ENCODE measurements around the gene EN2.
A peak's percentile ranks its signal among the peaks of the same experiment; 100 is the strongest.

The EN2 gene

GRCh38 chr7:155451840-155452239, 6.1 kb upstream of the EN2 start:
- DNase-seq: no peak

GRCh38 chr7:155452505-155453295, 5.2 kb upstream of the EN2 start:
- DNase-seq: no peak

- DNase-seq: no peak
Measured at GRCh38 chr7:155453296-155454182, 4.4 kb upstream of the EN2 start.

- DNase-seq: no peak
Measured at GRCh38 chr7:155454183-155455112, 3.5 kb upstream of the EN2 start.

- no peak for DNase-seq
Measured at GRCh38 chr7:155455132-155455693, 2.7 kb upstream of the EN2 start.

- DNase-seq: no peak
Measured at GRCh38 chr7:155455776-155456737, 1.9 kb upstream of the EN2 start.

- peak; percentile 73 for DNase-seq
Measured at GRCh38 chr7:155456738-155457543, 988 bp upstream of the EN2 start.

- no peak for DNase-seq
Measured at GRCh38 chr7:155457544-155458110, 302 bp upstream of the EN2 start.

- no peak for DNase-seq
Measured at GRCh38 chr7:155458878-155459699, 1.2 kb downstream of the EN2 start.

- DNase-seq: no peak
Measured at GRCh38 chr7:155459700-155460461, 2.0 kb downstream of the EN2 start.

GRCh38 chr7:155460926-155461613, 3.1 kb downstream of the EN2 start:
- no peak for DNase-seq

- no peak for DNase-seq
Measured at GRCh38 chr7:155461631-155462030, 3.7 kb downstream of the EN2 start.

GRCh38 chr7:155462163-155462735, 4.3 kb downstream of the EN2 start:
- no peak for DNase-seq

GRCh38 chr7:155463114-155463811, 5.3 kb downstream of the EN2 start:
- DNase-seq: no peak

GRCh38 chr7:155464183-155464582, 6.3 kb downstream of the EN2 start:
- no peak for DNase-seq

GRCh38 chr7:155464948-155465739, 7.2 kb downstream of the EN2 start:
- DNase-seq: no peak
